ENCODE results near the gene PLTP. TPM values are rescaled to one million over a fixed set of nuclear protein-coding genes. Genes with fewer than 3 reads are reported as not detected.
A peak's percentile ranks its signal among the peaks of the same experiment; 100 is the strongest.

PLTP gene
- total and polyA plus RNA-seq, 2 of the 13 experiments (the other 11 are each of a cell fraction or from before 2014, with no cell fraction given) = 16.9 to 28.6 TPM

GRCh38 chr20:45909336-45909808, 2.6 kb downstream of the PLTP start (continued):
- TF ChIP-seq, protein P1, sequence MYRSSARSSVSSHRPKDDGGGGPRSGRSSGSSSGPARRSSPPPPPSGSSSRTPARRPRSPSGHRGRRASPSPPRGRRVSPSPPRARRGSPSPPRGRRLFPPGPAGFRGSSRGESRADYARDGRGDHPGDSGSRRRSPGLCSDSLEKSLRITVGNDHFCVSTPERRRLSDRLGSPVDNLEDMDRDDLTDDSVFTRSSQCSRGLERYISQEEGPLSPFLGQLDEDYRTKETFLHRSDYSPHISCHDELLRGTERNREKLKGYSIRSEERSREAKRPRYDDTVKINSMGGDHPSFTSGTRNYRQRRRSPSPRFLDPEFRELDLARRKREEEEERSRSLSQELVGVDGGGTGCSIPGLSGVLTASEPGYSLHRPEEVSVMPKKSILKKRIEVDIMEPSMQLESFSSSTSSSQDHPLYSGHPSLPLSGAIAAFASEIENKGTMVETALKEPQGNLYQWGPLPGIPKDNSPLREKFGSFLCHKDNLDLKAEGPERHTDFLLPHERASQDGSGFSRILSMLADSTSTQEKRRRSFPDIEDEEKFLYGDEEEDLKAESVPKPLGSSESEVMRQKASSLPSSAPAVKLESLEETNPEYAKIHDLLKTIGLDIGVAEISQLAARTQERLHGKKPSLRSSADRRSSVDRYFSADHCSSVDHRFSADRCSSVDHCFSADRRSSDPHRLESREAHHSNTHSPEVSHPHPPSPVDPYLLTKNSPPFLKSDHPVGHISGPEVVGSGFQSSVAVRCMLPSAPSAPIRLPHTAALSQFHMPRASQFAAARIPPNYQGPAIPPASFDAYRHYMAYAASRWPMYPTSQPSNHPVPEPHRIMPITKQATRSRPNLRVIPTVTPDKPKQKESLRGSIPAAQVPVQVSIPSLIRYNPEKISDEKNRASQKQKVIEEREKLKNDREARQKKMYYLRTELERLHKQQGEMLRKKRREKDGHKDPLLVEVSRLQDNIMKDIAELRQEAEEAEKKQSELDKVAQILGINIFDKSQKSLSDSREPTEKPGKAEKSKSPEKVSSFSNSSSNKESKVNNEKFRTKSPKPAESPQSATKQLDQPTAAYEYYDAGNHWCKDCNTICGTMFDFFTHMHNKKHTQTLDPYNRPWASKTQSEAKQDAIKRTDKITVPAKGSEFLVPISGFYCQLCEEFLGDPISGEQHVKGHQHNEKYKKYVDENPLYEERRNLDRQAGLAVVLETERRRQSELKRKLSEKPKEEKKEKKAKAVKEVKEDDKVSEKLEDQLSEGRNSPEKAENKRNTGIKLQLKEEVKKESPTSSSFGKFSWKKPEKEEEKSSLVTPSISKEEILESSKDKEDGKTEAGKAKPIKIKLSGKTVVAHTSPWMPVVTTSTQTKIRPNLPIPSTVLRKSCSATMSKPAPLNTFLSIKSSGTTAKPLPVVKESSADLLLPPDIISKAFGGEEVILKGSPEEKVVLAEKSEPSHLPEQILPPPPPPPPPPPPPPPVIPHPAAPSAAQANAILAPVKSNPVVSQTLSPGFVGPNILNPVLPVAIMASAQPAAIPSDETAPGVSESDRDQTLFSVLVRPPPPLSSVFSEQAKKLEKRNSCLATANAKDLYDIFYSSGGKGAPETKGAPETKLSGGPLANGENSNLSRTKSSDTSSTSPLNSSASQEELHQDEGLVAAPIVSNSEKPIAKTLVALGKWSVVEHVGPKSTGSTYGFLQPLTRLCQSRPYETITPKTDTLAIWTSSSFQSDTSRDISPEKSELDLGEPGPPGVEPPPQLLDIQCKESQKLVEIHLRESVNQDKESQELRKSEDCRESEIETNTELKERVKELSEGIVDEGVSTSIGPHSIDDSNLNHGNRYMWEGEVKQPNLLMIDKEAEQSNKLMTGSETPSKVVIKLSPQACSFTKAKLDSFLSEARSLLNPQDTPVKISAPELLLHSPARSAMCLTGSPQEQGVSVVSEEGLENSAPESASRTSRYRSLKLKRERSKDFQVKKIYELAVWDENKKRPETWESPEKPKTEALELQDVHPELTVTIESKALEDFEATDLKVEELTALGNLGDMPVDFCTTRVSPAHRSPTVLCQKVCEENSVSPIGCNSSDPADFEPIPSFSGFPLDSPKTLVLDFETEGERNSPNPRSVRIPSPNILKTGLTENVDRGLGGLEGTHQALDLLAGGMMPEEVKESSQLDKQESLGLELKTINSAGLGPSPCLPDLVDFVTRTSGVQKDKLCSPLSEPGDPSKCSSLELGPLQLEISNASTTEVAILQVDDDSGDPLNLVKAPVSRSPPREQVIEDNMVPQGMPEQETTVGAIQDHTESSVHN (CRISPR knock-in tag; IDR thresholded peaks at IDR 0.05) = no peak
- TF ChIP-seq, protein P2, sequence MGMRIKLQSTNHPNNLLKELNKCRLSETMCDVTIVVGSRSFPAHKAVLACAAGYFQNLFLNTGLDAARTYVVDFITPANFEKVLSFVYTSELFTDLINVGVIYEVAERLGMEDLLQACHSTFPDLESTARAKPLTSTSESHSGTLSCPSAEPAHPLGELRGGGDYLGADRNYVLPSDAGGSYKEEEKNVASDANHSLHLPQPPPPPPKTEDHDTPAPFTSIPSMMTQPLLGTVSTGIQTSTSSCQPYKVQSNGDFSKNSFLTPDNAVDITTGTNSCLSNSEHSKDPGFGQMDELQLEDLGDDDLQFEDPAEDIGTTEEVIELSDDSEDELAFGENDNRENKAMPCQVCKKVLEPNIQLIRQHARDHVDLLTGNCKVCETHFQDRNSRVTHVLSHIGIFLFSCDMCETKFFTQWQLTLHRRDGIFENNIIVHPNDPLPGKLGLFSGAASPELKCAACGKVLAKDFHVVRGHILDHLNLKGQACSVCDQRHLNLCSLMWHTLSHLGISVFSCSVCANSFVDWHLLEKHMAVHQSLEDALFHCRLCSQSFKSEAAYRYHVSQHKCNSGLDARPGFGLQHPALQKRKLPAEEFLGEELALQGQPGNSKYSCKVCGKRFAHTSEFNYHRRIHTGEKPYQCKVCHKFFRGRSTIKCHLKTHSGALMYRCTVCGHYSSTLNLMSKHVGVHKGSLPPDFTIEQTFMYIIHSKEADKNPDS (CRISPR knock-in tag; IDR thresholded peaks at IDR 0.05) = no peak
- TF ChIP-seq ELK4 (CRISPR knock-in tag; IDR thresholded peaks at IDR 0.05; ENCODE audit: borderline replicate concordance) (no peak), ATF7 (IDR thresholded peaks at IDR 0.05) (no peak), ATF7 (CRISPR knock-in tag; IDR thresholded peaks at IDR 0.05) (no peak), POGK (CRISPR knock-in tag; conservative IDR thresholded peaks at IDR 0.05) (no peak), ZFP37 (CRISPR knock-in tag; IDR thresholded peaks at IDR 0.05; ENCODE audit: borderline replicate concordance) (no peak), PATZ1 (CRISPR knock-in tag; IDR thresholded peaks at IDR 0.05) (peak; percentile 73), ZBTB33 (CRISPR knock-in tag; IDR thresholded peaks at IDR 0.05) (peak; percentile 9; the same call in 1 of the 2 replicates)

All from HepG2 (cell line).